IMR-90 (cell line): ENCODE results near the gene EREG. TPM values are rescaled to one million over a fixed set of nuclear protein-coding genes. Genes with fewer than 3 reads are reported as not detected.

Source experiments
- ATAC-seq: fragments of 200-7000 bp; cut with Tn5 transposase; 2 replicates; pipeline ENCODE4 v1.9.1; 2020; ENCODE audit warnings: low read depth, mild to moderate bottlenecking, moderate library complexity
- BruUV-seq: library from RNA; stranded (reverse); fragments of 400-500 nt; replicated peaks from 2 replicates; lab custom pipeline; 2021; lab: Mats Ljungman, UMichigan
- CTCF ChIA-PET: fragments of 300-600 bp; formaldehyde crosslinking; extraction: SDS; loops from one replicate; lab custom pipeline; 2021; ENCODE audit warnings: antibody characterized with exemption; lab: Yijun Ruan, JAX
- POLR2A ChIA-PET: fragments of 300-600 bp; sonication (Branson Sonifier 250); formaldehyde crosslinking; loops from one replicate; lab custom pipeline; 2022; ENCODE audit warnings: antibody characterized with exemption; ENCODE audit not compliant: unreplicated experiment; lab: Charles Lee
- DNase-seq: peaks from one replicate; pipeline ENCODE4 v3.0.0; 2013
- H2AFZ ChIP-seq: replicated peaks from 2 replicates; pipeline ENCODE3; 2013; ENCODE audit warnings: low read length, mild to moderate bottlenecking; ENCODE audit not compliant: poor library complexity
- H2AK5ac ChIP-seq: 2 replicates; pipeline ENCODE4 v1.6.1; 2013; ENCODE audit warnings: low read depth, low read length, inconsistent platforms
- H2AK9ac ChIP-seq: replicated peaks from 2 replicates; pipeline ENCODE3; 2013; ENCODE audit warnings: mild to moderate bottlenecking, low read depth, low read length, moderate library complexity; ENCODE audit not compliant: poor library complexity
- H2BK120ac ChIP-seq: 2 replicates; pipeline ENCODE4 v1.6.1; 2013; ENCODE audit warnings: low read depth, low read length, inconsistent platforms
- H2BK15ac ChIP-seq: 3 replicates; pipeline ENCODE4 v1.6.1; 2013; ENCODE audit warnings: low read depth, low read length, inconsistent platforms
- H2BK20ac ChIP-seq: 2 replicates; pipeline ENCODE4 v1.6.1; 2013; ENCODE audit warnings: low read depth, mild to moderate bottlenecking, inconsistent platforms, low read length, moderate library complexity
- H2BK5ac ChIP-seq: 2 replicates; pipeline ENCODE4 v1.6.1; 2013; ENCODE audit warnings: mild to moderate bottlenecking, low read depth, low read length, inconsistent platforms; ENCODE audit not compliant: poor library complexity, severe bottlenecking
- H3K14ac ChIP-seq: replicated peaks from 2 replicates; pipeline ENCODE4 v1.6.1; 2013; ENCODE audit warnings: low read depth, low read length, inconsistent platforms
- H3K18ac ChIP-seq: 2 replicates; pipeline ENCODE4 v1.6.1; 2013; ENCODE audit warnings: low read depth, low read length, control low read depth
- H3K23ac ChIP-seq: 2 replicates; pipeline ENCODE4 v1.6.1; 2013; ENCODE audit warnings: low read depth, low read length, inconsistent platforms
- H3K27ac ChIP-seq: 2 replicates; pipeline ENCODE4 v1.5.1; 2013; ENCODE audit warnings: mild to moderate bottlenecking, control low read depth, low read length; ENCODE audit not compliant: insufficient read depth
- H3K27me3 ChIP-seq: 2 replicates; pipeline ENCODE4 v1.6.1; 2013; ENCODE audit warnings: low read length; ENCODE audit not compliant: control insufficient read depth, insufficient read depth
- H3K36me3 ChIP-seq: 2 replicates; pipeline ENCODE4 v1.6.1; 2013; ENCODE audit warnings: low read length, mixed read lengths; ENCODE audit not compliant: control insufficient read depth, insufficient read depth
- H3K4ac ChIP-seq: 2 replicates; pipeline ENCODE4 v1.6.1; 2013; ENCODE audit warnings: low read depth, low read length, inconsistent platforms
- H3K4me1 ChIP-seq: 2 replicates; pipeline ENCODE4 v1.6.1; 2013; ENCODE audit warnings: low read length, mixed read lengths; ENCODE audit not compliant: control insufficient read depth, insufficient read depth
- H3K4me2 ChIP-seq: 2 replicates; pipeline ENCODE4 v1.6.1; 2013; ENCODE audit warnings: low read depth, mild to moderate bottlenecking, control low read depth, low read length, moderate library complexity
- H3K4me3 ChIP-seq: 2 replicates; pipeline ENCODE4 v1.5.1; 2013; ENCODE audit warnings: low read depth, mild to moderate bottlenecking, control low read depth, low read length, moderate library complexity; ENCODE audit not compliant: insufficient read depth
- H3K56ac ChIP-seq: 2 replicates; pipeline ENCODE4 v1.6.1; 2013; ENCODE audit warnings: low read length, inconsistent platforms; ENCODE audit not compliant: insufficient read depth; ENCODE audit errors: extremely low read depth
- H3K79me1 ChIP-seq, 2 experiments: 2 replicates each; pipeline ENCODE4 v1.6.1; 2013; ENCODE audit warnings: low read length in 2 of 2, inconsistent platforms in 1 of 2, low read depth in 1 of 2
- H3K9ac ChIP-seq: 2 replicates; pipeline ENCODE4 v1.6.1; 2013; ENCODE audit warnings: low read depth, low read length, control low read depth
- H3K9me1 ChIP-seq: 2 replicates; pipeline ENCODE4 v1.6.1; 2013; ENCODE audit warnings: low read length, inconsistent platforms; ENCODE audit not compliant: insufficient read depth
- H3K9me3 ChIP-seq: 2 replicates; pipeline ENCODE4 v1.6.1; 2013; ENCODE audit warnings: low read length; ENCODE audit not compliant: control insufficient read depth, insufficient read depth
- H4K20me1 ChIP-seq: 2 replicates; pipeline ENCODE4 v1.6.1; 2013; ENCODE audit warnings: low read length, inconsistent platforms; ENCODE audit not compliant: insufficient read depth
- H4K5ac ChIP-seq: 2 replicates; pipeline ENCODE4 v1.6.1; 2013; ENCODE audit warnings: mild to moderate bottlenecking, low read depth, low read length, control low read depth
- H4K8ac ChIP-seq, 2 experiments: 2 replicates each; pipeline ENCODE4 v1.6.1; 2013; ENCODE audit warnings: low read depth in 2 of 2, low read length in 2 of 2, control low read depth in 1 of 2, inconsistent platforms in 1 of 2
- H4K91ac ChIP-seq: 2 replicates; pipeline ENCODE4 v1.6.1; 2013; ENCODE audit warnings: low read depth, low read length, inconsistent platforms; ENCODE audit not compliant: insufficient read depth
- CEBPB ChIP-seq: IDR thresholded peaks from 2 replicates; pipeline ENCODE4 v1.6.1; 2012; ENCODE audit warnings: low read depth, low read length, improper control_type of control experiment
- ELK1 ChIP-seq: fragments of 150-350 bp; IDR thresholded peaks from 2 replicates; pipeline ENCODE4 v1.6.1; 2016; ENCODE audit warnings: low read depth, mild to moderate bottlenecking, low read length, moderate library complexity, borderline replicate concordance
- WGBS, 2 experiments: methylation state at CpG; one replicate each; pipeline versions ENCODE4 v1.1.5 to v1.1.7; 2013; ENCODE audit warnings: missing lambda C conversion rate in 2 of 2; ENCODE audit not compliant: insufficient read length in 1 of 2; ENCODE audit errors: extremely low coverage in 2 of 2; 5-methylcytosine and 5-hydroxymethylcytosine counted together
- dilution Hi-C: fragments of 300-500 bp; cut with HindIII; formaldehyde crosslinking; loops from one replicate; pipeline ENCODE4 v1.14.3; 2018; ENCODE audit warnings: low sequenced_read_pairs; ENCODE audit not compliant: unreplicated experiment
- in situ Hi-C: fragments of 300-500 bp; cut with MboI; formaldehyde crosslinking; loops from 3 replicates; pipeline ENCODE4 v1.14.3; 2019; ENCODE audit warnings: low sequenced_read_pairs, inconsistent platforms, mixed read lengths
- intact Hi-C: fragments of 100-400 bp; cut with micrococcal nuclease; formaldehyde crosslinking; loops from 2 replicates; pipeline ENCODE4 v1.10.0; 2022
- polyA plus RNA-seq, 3 experiments: library from polyadenylated mRNA; depleted of rRNA; stranded (reverse); fragments of >200 nt; gene quantifications; 2 replicates each; pipeline ENCODE4 v1.2.3, GENCODE V29; 2012; ENCODE audit warnings: low replicate concordance in 1 of 3
- total RNA-seq: library from RNA; depleted of rRNA; stranded (reverse); fragments of >200 nt; gene quantifications from 2 replicates; pipeline ENCODE4 v1.2.3, GENCODE V29; 2012

EREG gene
- total and polyA plus RNA-seq, 2 of the 4 experiments (the other 2 are of a cell fraction): 0.26 to 0.36 TPM

- no TSS peak for BruUV-seq
- TF ChIP-seq CEBPB (no peak), ELK1 (no peak)
- H3K56ac ChIP-seq: no peak overlapping the region
- in situ Hi-C loops: no loop called here
- H2BK15ac ChIP-seq: no peak overlapping the region
- no peak overlapping the region for H3K27ac ChIP-seq
- H3K4me2 ChIP-seq: no peak overlapping the region
- H2AFZ ChIP-seq: no peak overlapping the region
- intact Hi-C loops: no loop called here
- no peak overlapping the region for H3K4me3 ChIP-seq
- H3K4me1 ChIP-seq: no peaks in the 10 kb centered on the region
- H4K20me1 ChIP-seq: no peaks in the 10 kb centered on the region
- no peaks in the 10 kb centered on the region for H3K9me3 ChIP-seq
- H4K5ac ChIP-seq: no peak overlapping the region
- no peak overlapping the region for H3K14ac ChIP-seq
- H4K8ac ChIP-seq: no peak overlapping the region
- no peaks in the 10 kb centered on the region for H3K79me1 ChIP-seq
- no peak overlapping the region for H3K4ac ChIP-seq
- H3K36me3 ChIP-seq: no peaks in the 10 kb centered on the region
- H2BK20ac ChIP-seq: no peak overlapping the region
- H2AK5ac ChIP-seq: no peak overlapping the region
- H2BK5ac ChIP-seq: no peak overlapping the region
- no peak overlapping the region for H2BK120ac ChIP-seq
- H2AK9ac ChIP-seq: no peak overlapping the region
- H3K18ac ChIP-seq: no peak overlapping the region
- DNase-seq (no peak), ATAC-seq (no peak)
- H3K9ac ChIP-seq: no peak overlapping the region
- H3K9me1 ChIP-seq: no peaks in the 10 kb centered on the region
- WGBS, 2 experiments: no CpG with 5 or more reads among the region's 1 CpG
- POLR2A ChIA-PET: no interaction called here
- CTCF ChIA-PET: no interaction called here
- H3K27me3 ChIP-seq: no peaks in the 10 kb centered on the region
- dilution Hi-C loops: no loop called here
- H4K91ac ChIP-seq: no peak overlapping the region
- H3K23ac ChIP-seq: no peak overlapping the region
Observed at GRCh38 chr4:74435296-74435695, 70.4 kb downstream of the EREG start.
